ENCODE measurements around the gene DIP2A.

DIP2A gene

GRCh38 chr21:46477765-46478164 is 19.1 kb downstream of the DIP2A start:
- Histone ChIP-seq H3K27ac (ENCODE audit: low read depth, low read length) (no peak overlapping the region), H3K27me3 (ENCODE audit: control insufficient read depth in 1 of 2, insufficient read depth in 2 of 2, low read length in 2 of 2) (no peaks in the 10 kb centered on the region), H3K9me3 (ENCODE audit: control insufficient read depth in 1 of 2, low read length in 2 of 2) (no peaks in the 10 kb centered on the region), H3K4me3 (ENCODE audit: low read depth in 1 of 2, low read length in 2 of 2) (no peak overlapping the region), H3K4me1 (ENCODE audit: control insufficient read depth in 1 of 2, insufficient read depth in 2 of 2, low read length in 2 of 2) (no peaks in the 10 kb centered on the region), H3K36me3 (ENCODE audit: control insufficient read depth in 1 of 2, insufficient read depth in 2 of 2, low read length in 2 of 2) (no peaks in the 10 kb centered on the region), H3K9ac (ENCODE audit: low read depth in 1 of 2, low read length in 2 of 2) (no peak overlapping the region)

- Histone ChIP-seq H3K27me3 (ENCODE audit: control insufficient read depth in 1 of 2, insufficient read depth in 2 of 2, low read length in 2 of 2) (no peaks in the 10 kb centered on the region), H3K36me3 (ENCODE audit: control insufficient read depth in 1 of 2, insufficient read depth in 2 of 2, low read length in 2 of 2) (no peaks in the 10 kb centered on the region), H3K27ac (ENCODE audit: low read depth, low read length) (no peak overlapping the region), H3K4me1 (ENCODE audit: control insufficient read depth in 1 of 2, insufficient read depth in 2 of 2, low read length in 2 of 2) (no peaks in the 10 kb centered on the region), H3K4me3 (ENCODE audit: low read depth in 1 of 2, low read length in 2 of 2) (no peak overlapping the region), H3K9ac (ENCODE audit: low read depth in 1 of 2, low read length in 2 of 2) (no peak overlapping the region), H3K9me3 (ENCODE audit: control insufficient read depth in 1 of 2, low read length in 2 of 2) (no peaks in the 10 kb centered on the region)
Observed at GRCh38 chr21:46478910-46479309, 20.2 kb downstream of the DIP2A start.

DNA sequence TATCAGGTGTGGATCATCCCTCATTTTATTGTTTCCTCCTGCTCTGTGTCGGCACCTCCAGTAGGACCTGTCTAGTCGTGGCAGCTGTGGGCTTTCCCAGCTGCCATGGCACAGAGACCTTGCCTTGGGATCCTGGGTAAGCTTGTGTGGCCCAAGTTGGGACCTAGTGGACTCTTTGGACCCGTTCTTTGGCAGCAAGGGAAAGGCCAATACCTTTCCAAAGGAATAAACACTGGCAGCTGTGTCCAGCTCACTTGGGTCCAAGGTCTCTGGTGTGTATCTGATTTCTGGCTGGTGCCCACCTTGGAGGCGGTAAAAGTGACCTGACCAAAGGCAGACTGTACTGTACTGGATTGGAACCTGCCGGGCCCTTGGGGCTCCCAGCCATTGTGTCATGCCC is 21.8 kb downstream of the DIP2A start:
- H3K4me3 ChIP-seq (ENCODE audit: low read depth in 1 of 2, low read length in 2 of 2), result no peak overlapping the region
- no peaks in the 10 kb centered on the region for H3K27me3 ChIP-seq (ENCODE audit: control insufficient read depth in 1 of 2, insufficient read depth in 2 of 2, low read length in 2 of 2)
- no peaks in the 10 kb centered on the region for H3K4me1 ChIP-seq (ENCODE audit: control insufficient read depth in 1 of 2, insufficient read depth in 2 of 2, low read length in 2 of 2)
- no peaks in the 10 kb centered on the region for H3K36me3 ChIP-seq (ENCODE audit: control insufficient read depth in 1 of 2, insufficient read depth in 2 of 2, low read length in 2 of 2)
- H3K9ac ChIP-seq (ENCODE audit: low read depth in 1 of 2, low read length in 2 of 2), result no peak overlapping the region
- no peaks in the 10 kb centered on the region for H3K9me3 ChIP-seq (ENCODE audit: control insufficient read depth in 1 of 2, low read length in 2 of 2)
- H3K27ac ChIP-seq (ENCODE audit: low read depth, low read length), result no peak overlapping the region

DNA sequence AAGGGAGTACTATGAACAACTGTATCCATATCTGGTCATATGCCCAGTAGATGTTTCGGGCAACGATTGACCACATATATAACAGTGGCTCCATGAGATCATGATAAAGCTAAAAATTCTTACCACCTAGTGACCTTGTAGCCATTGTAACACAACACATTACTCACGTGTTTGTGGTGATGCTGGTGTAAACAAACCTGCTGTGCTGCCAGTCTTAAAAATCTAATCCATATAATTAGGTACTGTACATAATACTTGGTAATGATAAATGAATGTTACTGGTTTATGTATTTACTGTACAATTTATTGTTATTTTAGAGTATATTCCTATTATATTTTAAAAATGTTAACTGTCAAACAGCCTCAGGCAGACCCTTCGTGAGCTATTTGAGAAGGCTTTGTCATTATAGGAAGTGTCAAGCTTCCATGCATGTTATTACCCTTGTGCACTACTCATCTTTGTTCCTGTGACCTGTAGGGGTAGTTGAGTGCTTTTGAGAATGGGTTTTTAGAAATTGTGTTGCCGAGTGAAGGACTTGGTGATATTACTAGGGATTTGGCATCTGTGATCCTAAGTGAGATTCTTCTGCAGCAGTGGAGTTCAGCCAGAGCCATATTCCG is 23.6 kb downstream of the DIP2A start:
- H3K4me3 ChIP-seq (ENCODE audit: low read depth in 1 of 2, low read length in 2 of 2), result no peak overlapping the region
- no peaks in the 10 kb centered on the region for H3K27me3 ChIP-seq (ENCODE audit: control insufficient read depth in 1 of 2, insufficient read depth in 2 of 2, low read length in 2 of 2)
- peaks cover 0 to 3% of the 10 kb centered on the region in 2 donors for H3K36me3 ChIP-seq (ENCODE audit: control insufficient read depth in 1 of 2, insufficient read depth in 2 of 2, low read length in 2 of 2)
- no peak overlapping the region for H3K9ac ChIP-seq (ENCODE audit: low read depth in 1 of 2, low read length in 2 of 2)
- no peaks in the 10 kb centered on the region for H3K9me3 ChIP-seq (ENCODE audit: control insufficient read depth in 1 of 2, low read length in 2 of 2)
- H3K27ac ChIP-seq (ENCODE audit: low read depth, low read length), result no peak overlapping the region
- H3K4me1 ChIP-seq (ENCODE audit: control insufficient read depth in 1 of 2, insufficient read depth in 2 of 2, low read length in 2 of 2), result no peaks in the 10 kb centered on the region

GRCh38 chr21:46482846-46483231 is 24.1 kb downstream of the DIP2A start:
- Histone ChIP-seq H3K9me3 (ENCODE audit: control insufficient read depth in 1 of 2, low read length in 2 of 2) (no peaks in the 10 kb centered on the region), H3K36me3 (ENCODE audit: control insufficient read depth in 1 of 2, insufficient read depth in 2 of 2, low read length in 2 of 2) (peaks cover 0 to 3% of the 10 kb centered on the region in 2 donors)

DNA sequence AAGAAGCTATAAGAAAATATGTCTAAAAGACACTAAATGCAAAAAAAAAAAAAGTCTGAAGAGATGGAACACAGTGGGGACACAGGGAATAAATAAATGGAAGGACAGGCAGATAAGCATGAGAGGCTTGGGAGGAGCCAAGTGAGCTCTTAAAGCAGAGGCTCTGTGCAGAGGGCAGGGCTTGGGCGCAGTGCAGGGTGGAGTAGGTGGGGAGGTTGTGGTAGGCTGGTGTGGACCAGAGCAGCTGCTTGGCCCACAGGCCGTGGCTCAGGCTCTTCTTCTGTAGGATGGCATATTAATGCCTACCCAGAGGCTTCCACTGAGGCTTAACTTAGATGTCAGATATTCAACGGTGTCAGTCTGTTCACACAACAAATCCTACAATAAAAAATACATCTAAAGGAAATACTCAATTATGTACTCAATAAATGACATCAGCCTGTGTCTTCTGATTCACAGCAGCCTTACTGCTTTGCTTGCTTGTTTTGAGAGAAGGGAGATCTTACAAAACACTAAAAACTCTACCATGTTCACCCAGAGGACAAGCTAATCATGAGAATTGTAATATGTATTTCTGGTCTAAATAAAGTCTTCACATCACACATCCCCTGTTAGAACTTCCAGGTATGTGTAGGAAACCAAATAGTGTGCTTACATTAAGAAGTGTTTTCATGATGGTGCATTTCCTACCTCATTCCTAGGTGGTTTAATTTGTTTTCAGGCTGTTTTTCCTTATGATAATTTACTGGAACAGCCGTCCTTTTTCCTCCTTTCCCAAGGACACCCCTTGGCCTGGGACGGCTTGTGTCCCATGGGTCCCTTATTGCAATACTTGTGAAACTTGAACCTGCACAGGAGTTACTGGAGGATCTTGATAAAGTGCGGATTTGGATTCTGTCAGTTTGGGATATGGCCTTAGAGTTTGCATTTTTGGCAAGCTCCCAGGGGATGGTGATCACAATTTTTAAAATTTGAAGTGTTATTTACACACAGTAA is 24.9 kb downstream of the DIP2A start:
- Histone ChIP-seq H3K27ac (ENCODE audit: low read depth, low read length) (no peak overlapping the region), H3K4me3 (ENCODE audit: low read depth in 1 of 2, low read length in 2 of 2) (no peak overlapping the region), H3K9me3 (ENCODE audit: control insufficient read depth in 1 of 2, low read length in 2 of 2) (no peaks in the 10 kb centered on the region), H3K27me3 (ENCODE audit: control insufficient read depth in 1 of 2, insufficient read depth in 2 of 2, low read length in 2 of 2) (no peaks in the 10 kb centered on the region), H3K4me1 (ENCODE audit: control insufficient read depth in 1 of 2, insufficient read depth in 2 of 2, low read length in 2 of 2) (no peaks in the 10 kb centered on the region), H3K9ac (ENCODE audit: low read depth in 1 of 2, low read length in 2 of 2) (no peak overlapping the region), H3K36me3 (ENCODE audit: control insufficient read depth in 1 of 2, insufficient read depth in 2 of 2, low read length in 2 of 2) (peaks cover 0 to 3% of the 10 kb centered on the region in 2 donors)

More at GRCh38 chr21:46482846-46483231, 24.1 kb downstream of the DIP2A start:
- Histone ChIP-seq H3K4me3 (ENCODE audit: low read depth in 1 of 2, low read length in 2 of 2) (no peak overlapping the region), H3K9ac (ENCODE audit: low read depth in 1 of 2, low read length in 2 of 2) (no peak overlapping the region), H3K4me1 (ENCODE audit: control insufficient read depth in 1 of 2, insufficient read depth in 2 of 2, low read length in 2 of 2) (no peaks in the 10 kb centered on the region), H3K27me3 (ENCODE audit: control insufficient read depth in 1 of 2, insufficient read depth in 2 of 2, low read length in 2 of 2) (no peaks in the 10 kb centered on the region), H3K27ac (ENCODE audit: low read depth, low read length) (no peak overlapping the region)

DNA sequence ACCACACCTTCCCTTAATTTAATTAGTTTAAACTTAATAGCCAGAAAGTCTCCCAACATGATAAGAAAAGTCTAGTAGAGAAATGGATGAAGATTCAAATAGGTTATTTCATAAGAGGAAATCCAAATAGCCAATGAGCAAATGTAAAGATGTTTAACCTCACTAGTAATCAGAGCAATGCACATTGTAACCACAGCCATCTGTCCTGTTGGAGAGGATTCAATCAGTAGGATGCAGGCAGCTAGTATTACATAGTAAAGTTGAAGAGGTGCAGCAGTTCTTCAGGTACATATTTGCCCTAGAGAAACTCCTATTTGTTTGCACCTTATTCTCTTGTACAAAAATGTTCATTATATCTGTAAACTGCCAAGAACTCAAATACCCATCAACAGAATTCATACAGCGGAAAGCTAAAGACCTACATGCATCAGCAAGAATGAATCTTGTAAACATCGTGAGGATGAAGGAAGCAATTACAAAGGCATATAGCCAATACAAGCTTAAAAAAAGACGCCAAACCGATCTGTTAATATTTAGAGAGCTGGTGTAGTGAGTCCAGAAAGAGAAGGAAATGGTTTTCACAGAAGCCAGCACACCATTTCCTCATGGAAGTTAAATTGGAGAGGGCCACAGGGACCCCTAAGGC is 27.9 kb downstream of the DIP2A start:
- no peaks in the 10 kb centered on the region for H3K9me3 ChIP-seq (ENCODE audit: control insufficient read depth in 1 of 2, low read length in 2 of 2)
- no peaks in the 10 kb centered on the region for H3K27me3 ChIP-seq (ENCODE audit: control insufficient read depth in 1 of 2, insufficient read depth in 2 of 2, low read length in 2 of 2)
- no peaks in the 10 kb centered on the region for H3K4me1 ChIP-seq (ENCODE audit: control insufficient read depth in 1 of 2, insufficient read depth in 2 of 2, low read length in 2 of 2)
- H3K9ac ChIP-seq (ENCODE audit: low read depth in 1 of 2, low read length in 2 of 2), result no peak overlapping the region
- no peak overlapping the region for H3K4me3 ChIP-seq (ENCODE audit: low read depth in 1 of 2, low read length in 2 of 2)
- H3K27ac ChIP-seq (ENCODE audit: low read depth, low read length), result no peak overlapping the region
- H3K36me3 ChIP-seq (ENCODE audit: control insufficient read depth in 1 of 2, insufficient read depth in 2 of 2, low read length in 2 of 2), result peaks cover 0 to 12% of the 10 kb centered on the region in 2 donors

DNA sequence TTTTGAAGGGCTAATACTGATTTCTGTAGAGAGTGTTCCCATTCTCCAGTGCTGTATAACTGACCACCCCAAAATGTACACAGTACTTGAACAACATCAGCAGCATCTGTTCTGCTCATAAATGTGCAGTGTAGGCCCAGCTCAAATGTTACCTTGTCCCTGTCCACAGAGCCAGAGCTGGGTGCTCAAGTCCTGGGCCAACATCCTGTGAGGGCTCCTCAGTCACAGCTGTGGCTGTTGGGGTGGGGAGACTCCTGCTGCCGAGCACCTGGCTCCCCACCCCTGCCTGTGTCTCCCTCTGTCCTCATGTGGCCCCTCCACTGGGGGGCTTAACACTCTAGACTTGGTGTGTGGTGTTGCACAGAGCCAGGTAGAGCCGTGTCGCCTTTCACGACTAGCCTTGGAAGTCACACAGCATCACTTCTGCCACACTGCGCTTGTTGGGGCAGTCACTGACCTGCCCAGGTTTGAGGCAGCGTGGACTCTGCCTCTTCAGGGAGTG is 30.5 kb downstream of the DIP2A start:
- Histone ChIP-seq H3K27me3 (ENCODE audit: control insufficient read depth in 1 of 2, insufficient read depth in 2 of 2, low read length in 2 of 2) (no peaks in the 10 kb centered on the region), H3K4me3 (ENCODE audit: low read depth in 1 of 2, low read length in 2 of 2) (no peak overlapping the region), H3K9ac (ENCODE audit: low read depth in 1 of 2, low read length in 2 of 2) (no peak overlapping the region), H3K4me1 (ENCODE audit: control insufficient read depth in 1 of 2, insufficient read depth in 2 of 2, low read length in 2 of 2) (no peaks in the 10 kb centered on the region), H3K27ac (ENCODE audit: low read depth, low read length) (no peak overlapping the region), H3K36me3 (ENCODE audit: control insufficient read depth in 1 of 2, insufficient read depth in 2 of 2, low read length in 2 of 2) (peaks cover 4 to 17% of the 10 kb centered on the region in 2 donors), H3K9me3 (ENCODE audit: control insufficient read depth in 1 of 2, low read length in 2 of 2) (no peaks in the 10 kb centered on the region)

DNA sequence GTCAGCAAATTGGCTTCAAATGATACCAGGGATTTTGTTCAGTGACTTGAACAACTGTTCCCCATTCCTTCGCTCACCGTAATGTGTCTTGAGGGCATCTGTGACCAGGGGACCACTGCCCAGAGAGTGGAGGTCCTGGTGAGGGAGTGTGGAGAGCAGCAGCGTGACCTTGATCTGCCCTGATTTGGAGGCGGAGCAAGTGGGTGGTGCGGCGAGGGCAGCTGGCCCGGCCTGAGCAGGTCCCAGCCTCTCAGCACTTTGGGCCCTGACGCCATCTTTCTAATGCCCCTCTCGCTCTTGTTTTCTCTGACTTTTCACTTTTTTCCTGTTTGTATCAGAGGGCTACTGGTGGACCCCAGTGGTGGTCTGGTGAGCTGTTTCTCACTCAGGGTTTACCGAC is 31.1 kb downstream of the DIP2A start:
- H3K36me3 ChIP-seq (ENCODE audit: control insufficient read depth in 1 of 2, insufficient read depth in 2 of 2, low read length in 2 of 2), result peaks cover 7 to 19% of the 10 kb centered on the region in 2 donors
- no peaks in the 10 kb centered on the region for H3K9me3 ChIP-seq (ENCODE audit: control insufficient read depth in 1 of 2, low read length in 2 of 2)
- no peak overlapping the region for H3K27ac ChIP-seq (ENCODE audit: low read depth, low read length)
- no peaks in the 10 kb centered on the region for H3K27me3 ChIP-seq (ENCODE audit: control insufficient read depth in 1 of 2, insufficient read depth in 2 of 2, low read length in 2 of 2)
- no peak overlapping the region for H3K4me3 ChIP-seq (ENCODE audit: low read depth in 1 of 2, low read length in 2 of 2)
- no peak overlapping the region for H3K9ac ChIP-seq (ENCODE audit: low read depth in 1 of 2, low read length in 2 of 2)
- no peaks in the 10 kb centered on the region for H3K4me1 ChIP-seq (ENCODE audit: control insufficient read depth in 1 of 2, insufficient read depth in 2 of 2, low read length in 2 of 2)

GRCh38 chr21:46491553-46491952 is 32.9 kb downstream of the DIP2A start:
- peaks cover 7 to 20% of the 10 kb centered on the region in 2 donors for H3K36me3 ChIP-seq (ENCODE audit: control insufficient read depth in 1 of 2, insufficient read depth in 2 of 2, low read length in 2 of 2)

More at GRCh38 chr21:46491553-46491952, 32.9 kb downstream of the DIP2A start:
- Histone ChIP-seq H3K9me3 (ENCODE audit: control insufficient read depth in 1 of 2, low read length in 2 of 2) (no peaks in the 10 kb centered on the region), H3K27ac (ENCODE audit: low read depth, low read length) (no peak overlapping the region), H3K27me3 (ENCODE audit: control insufficient read depth in 1 of 2, insufficient read depth in 2 of 2, low read length in 2 of 2) (no peaks in the 10 kb centered on the region), H3K9ac (ENCODE audit: low read depth in 1 of 2, low read length in 2 of 2) (no peak overlapping the region), H3K4me3 (ENCODE audit: low read depth in 1 of 2, low read length in 2 of 2) (no peak overlapping the region), H3K4me1 (ENCODE audit: control insufficient read depth in 1 of 2, insufficient read depth in 2 of 2, low read length in 2 of 2) (no peaks in the 10 kb centered on the region)
